Right ventricle myocardium inferior (tissue), 1 donor: Measurements from ENCODE around the gene SEC14L6. TPM values are rescaled to one million over a fixed set of nuclear protein-coding genes. Genes with fewer than 3 reads are reported as not detected.
"Not testable (repeated sequence)": the region's sequence is repeated elsewhere in the genome, so short reads cannot be mapped to it uniquely, and the experiment has no call there.

ENCODE experiments used
- ATAC-seq: fragments of 200-7000 bp; cut with Tn5 transposase; one replicate; pipeline ENCODE4 v1.9.1; 2020; ENCODE audit warnings: mild to moderate bottlenecking, moderate library complexity
- DNase-seq: peaks from one replicate; pipeline ENCODE4 v3.0.0; 2021; ENCODE audit errors: missing footprints
- intact Hi-C: fragments of 100-400 bp; cut with DNase I; formaldehyde crosslinking; loops from one replicate; pipeline ENCODE4 v1.11.0; 2022
- long read RNA-seq: library from polyadenylated mRNA; unstranded; transcript quantifications from one replicate; pipeline ENCODE4 v2.0.0, GENCODE V29; 2021
- total RNA-seq: library from RNA; stranded (reverse); fragmentation: NEBNext Ultra II Directional; extraction: Animal tissue kit (Norgen Biotek cat#: 25700); gene quantifications from one replicate; pipeline ENCODE4 v1.2.1, GENCODE V29; 2021
- donor health status: DM: no; HTN: yes; CAD: no; lungs with severe emphysema.

Gene SEC14L6
- 0.05 TPM for total RNA-seq
- long read RNA-seq, partial matches to known transcripts: 0 of 1 reads
- long read RNA-seq, other reads (novel, unspliced or antisense): 1 of 1 reads

GRCh38 chr22:30546616-30547015 is at the start of gene SEC14L6:
Gene SEC14L6, minus strand, starts transcription at chr22:30546741. Its CDS starts 59 bp downstream, at chr22:30546682.
- ATAC-seq (no peak), DNase-seq (no peak)
- intact Hi-C loops: no loop called here

- ATAC-seq (no peak), DNase-seq (no peak)
- intact Hi-C loops: no loop called here
Measured at GRCh38 chr22:30596199-30596598, 49.7 kb upstream of the SEC14L6 start.

GRCh38 chr22:30592360-30592713 is 45.8 kb upstream of the SEC14L6 start:
- intact Hi-C loops: loop anchor here (2.0 kb wide), 1 partner anchor 42 kb away; the partner anchor contains the start of gene SLC35E4
- not testable (repeated sequence) for DNase-seq, ATAC-seq

GRCh38 chr22:30591588-30592359 is 45.2 kb upstream of the SEC14L6 start, which contains the start of gene PES1:
Gene PES1, minus strand, starts transcription at chr22:30591910. Its CDS starts 77 bp downstream, at chr22:30591833.
- DNase-seq (peak; percentile 96), ATAC-seq (peak; percentile 100)
- intact Hi-C loops: loop anchor here (2.0 kb wide), 1 partner anchor 43 kb away; the partner anchor contains the start of gene SLC35E4

GRCh38 chr22:30591191-30591587 is 44.6 kb upstream of the SEC14L6 start:
- intact Hi-C loops: no loop called here
- DNase-seq (no peak), ATAC-seq (no peak)

GRCh38 chr22:30586414-30586813 is 39.9 kb upstream of the SEC14L6 start:
- ATAC-seq (no peak), DNase-seq (no peak)
- intact Hi-C loops: no loop called here

GRCh38 chr22:30584441-30584840 is 37.9 kb upstream of the SEC14L6 start:
- ATAC-seq (no peak), DNase-seq (no peak)
- intact Hi-C loops: no loop called here

- DNase-seq: no peak
- no peak for ATAC-seq
- intact Hi-C loops: no loop called here
Measured at GRCh38 chr22:30582788-30583545, 36.4 kb upstream of the SEC14L6 start.

GRCh38 chr22:30582051-30582450 is 35.5 kb upstream of the SEC14L6 start:
- intact Hi-C loops: no loop called here
- ATAC-seq: no peak

GRCh38 chr22:30580896-30581295 is 34.4 kb upstream of the SEC14L6 start:
- no peak for ATAC-seq
- no peak for DNase-seq
- intact Hi-C loops: no loop called here

More at GRCh38 chr22:30582051-30582450, 35.5 kb upstream of the SEC14L6 start:
- no peak for DNase-seq

GRCh38 chr22:30578481-30578880 is 31.9 kb upstream of the SEC14L6 start:
- intact Hi-C loops: no loop called here
- no peak for DNase-seq
- no peak for ATAC-seq

- intact Hi-C loops: no loop called here
- DNase-seq (no peak), ATAC-seq (no peak)
Measured at GRCh38 chr22:30575859-30576258, 29.3 kb upstream of the SEC14L6 start.

- ATAC-seq (peak; percentile 38), DNase-seq (no peak)
- intact Hi-C loops: no loop called here
Measured at GRCh38 chr22:30574997-30575671, 28.6 kb upstream of the SEC14L6 start.

- DNase-seq: no peak
- intact Hi-C loops: no loop called here
- ATAC-seq: no peak
Measured at GRCh38 chr22:30574095-30574981, 27.8 kb upstream of the SEC14L6 start, which contains the start of gene GAL3ST1. Gene GAL3ST1, minus strand, starts transcription at chr22:30574665. Its CDS starts 17,273 bp downstream, at chr22:30557392.

GRCh38 chr22:30573594-30574094 is 27.1 kb upstream of the SEC14L6 start:
- intact Hi-C loops: no loop called here
- no peak for ATAC-seq
- DNase-seq: no peak

GRCh38 chr22:30572840-30573593 is 26.5 kb upstream of the SEC14L6 start:
- no peak for DNase-seq
- intact Hi-C loops: no loop called here
- no peak for ATAC-seq

GRCh38 chr22:30572210-30572609 is 25.7 kb upstream of the SEC14L6 start:
- DNase-seq: no peak
- intact Hi-C loops: no loop called here
- ATAC-seq: no peak
